ENCODE data around the gene SERPINA4. TPM values are rescaled to one million over a fixed set of nuclear protein-coding genes. Genes with fewer than 3 reads are reported as not detected.

SERPINA4 gene
- total RNA-seq, 4 donors from 2014 or later, result not detected

GRCh38 chr14:94582199-94582750 is 21.0 kb downstream of the SERPINA4 start:
- peak overlapping the region in 3 of 4 donors; percentile 33 to 56 (median 45) for H3K27ac ChIP-seq (replicated peaks in 1 of 4)
- H3K4me3 ChIP-seq, result no peak overlapping the region
- no peak for TF ChIP-seq POLR2AphosphoS5 (IDR thresholded peaks at IDR 0.05)
- TF ChIP-seq CTCF (IDR thresholded peaks at IDR 0.05), result no peak
- no peak for TF ChIP-seq EP300 (IDR thresholded peaks at IDR 0.05)
- no peak for TF ChIP-seq POLR2A (IDR thresholded peaks at IDR 0.05; ENCODE audit: low read depth)
- 74% methylated on average over 7 of the region's 7 CpGs for WGBS
- intact Hi-C loops (cut with DNase I), result no loop called here
- no peaks in the 10 kb centered on the region for H3K27me3 ChIP-seq
- peaks cover 6 to 21% (median 11%) of the 10 kb centered on the region in 4 donors for H3K4me1 ChIP-seq
- no peaks in the 10 kb centered on the region for H3K9me3 ChIP-seq
- no peaks in the 10 kb centered on the region for H3K36me3 ChIP-seq
- DNase-seq (ENCODE audit: extremely low spot score), result no peak

- Histone ChIP-seq H3K27ac (replicated peaks in 1 of 4) (no peak overlapping the region), H3K4me3 (no peak overlapping the region), H3K9me3 (no peaks in the 10 kb centered on the region), H3K27me3 (no peaks in the 10 kb centered on the region), H3K36me3 (no peaks in the 10 kb centered on the region), H3K4me1 (peaks cover 6 to 21% (median 11%) of the 10 kb centered on the region in 4 donors)
- no peak for TF ChIP-seq CTCF (IDR thresholded peaks at IDR 0.05)
- TF ChIP-seq POLR2AphosphoS5 (IDR thresholded peaks at IDR 0.05), result no peak
- TF ChIP-seq POLR2A (IDR thresholded peaks at IDR 0.05; ENCODE audit: low read depth), result no peak
- TF ChIP-seq EP300 (IDR thresholded peaks at IDR 0.05), result no peak
- DNase-seq (ENCODE audit: extremely low spot score), result no peak
- WGBS, result 78% methylated on average over 3 of the region's 3 CpGs
- intact Hi-C loops (cut with DNase I), result no loop called here
Measured at GRCh38 chr14:94582851-94583250, 21.6 kb downstream of the SERPINA4 start.

- no peak overlapping the region for H3K4me3 ChIP-seq
- intact Hi-C loops (cut with DNase I), result no loop called here
- H3K27me3 ChIP-seq, result no peaks in the 10 kb centered on the region
- DNase-seq (ENCODE audit: extremely low spot score), result no peak
- 90% methylated on average over 4 of the region's 4 CpGs for WGBS
- H3K36me3 ChIP-seq, result no peaks in the 10 kb centered on the region
- peaks cover 6 to 21% (median 11%) of the 10 kb centered on the region in 4 donors for H3K4me1 ChIP-seq
- TF ChIP-seq CTCF (IDR thresholded peaks at IDR 0.05) (no peak), EP300 (IDR thresholded peaks at IDR 0.05) (no peak), POLR2A (IDR thresholded peaks at IDR 0.05; ENCODE audit: low read depth) (no peak), POLR2AphosphoS5 (IDR thresholded peaks at IDR 0.05) (no peak)
- no peak overlapping the region for H3K27ac ChIP-seq (replicated peaks in 1 of 4)
- no peaks in the 10 kb centered on the region for H3K9me3 ChIP-seq
Measured at GRCh38 chr14:94583557-94583956, 22.3 kb downstream of the SERPINA4 start.

- intact Hi-C loops (cut with DNase I), result no loop called here
- H3K4me3 ChIP-seq, result no peak overlapping the region
- H3K27me3 ChIP-seq, result no peaks in the 10 kb centered on the region
- H3K9me3 ChIP-seq, result no peaks in the 10 kb centered on the region
- no peak for TF ChIP-seq POLR2AphosphoS5 (IDR thresholded peaks at IDR 0.05)
- TF ChIP-seq EP300 (IDR thresholded peaks at IDR 0.05), result no peak
- no peak for TF ChIP-seq POLR2A (IDR thresholded peaks at IDR 0.05; ENCODE audit: low read depth)
- TF ChIP-seq CTCF (IDR thresholded peaks at IDR 0.05), result no peak
- WGBS, result 81% methylated on average over 4 of the region's 5 CpGs
- peaks cover 6 to 21% (median 11%) of the 10 kb centered on the region in 4 donors for H3K4me1 ChIP-seq
- no peak for DNase-seq (ENCODE audit: extremely low spot score)
- H3K27ac ChIP-seq (replicated peaks in 1 of 4), result no peak overlapping the region
- no peaks in the 10 kb centered on the region for H3K36me3 ChIP-seq
Measured at GRCh38 chr14:94584591-94585280, 23.5 kb downstream of the SERPINA4 start.

All from esophagus muscularis mucosa (tissue), 4 donors.